Stimulated activated CD4-positive, alpha-beta T cell treated with anti-CD3 and anti-CD28 coated beads, Interleukin-15, amount 100 ng/mL, for 1 hour (primary cell): ENCODE data around the gene CDC34.

ENCODE experiments used
- DNase-seq, 2 donors: peaks; one replicate each; pipeline ENCODE4 v3.0.0-alpha.2; 2020; ENCODE audit warnings: low read depth in 1 of 2, low spot score in 1 of 2

Gene CDC34

GRCh38 chr19:588093-588740 is 56.7 kb downstream of the CDC34 start:
- DNase-seq, result peak; percentile 35 to 48

- no peak for DNase-seq
Measured at GRCh38 chr19:588741-589692, 57.5 kb downstream of the CDC34 start.

- DNase-seq, result no peak
Measured at GRCh38 chr19:589693-590395, 58.3 kb downstream of the CDC34 start, which contains the start of gene HCN2. TSS of gene HCN2 (plus strand) at chr19:589881. CDS start at chr19:589946, 65 bp downstream.

GRCh38 chr19:590396-590745 is 58.8 kb downstream of the CDC34 start:
- DNase-seq, result no peak

- DNase-seq, result no peak
Measured at GRCh38 chr19:590750-591098, 59.2 kb downstream of the CDC34 start.

GRCh38 chr19:591099-591958 is 59.8 kb downstream of the CDC34 start:
- DNase-seq, result no peak
